NB4 (cell line): ENCODE data around the gene FANCG.
A peak's percentile ranks its signal among the peaks of the same experiment; 100 is the strongest.

Experiments used
- DNase-seq: peaks from one replicate; pipeline ENCODE4 v3.0.0; 2010; ENCODE audit warnings: low read depth
- H3K4me3 ChIP-seq: one replicate; pipeline ENCODE4 v1.5.1; 2011; ENCODE audit warnings: mild to moderate bottlenecking, low read depth, low read length, moderate library complexity
- CTCF ChIP-seq: IDR thresholded peaks from one replicate; pipeline ENCODE4 v1.5.1; 2012; ENCODE audit warnings: low read depth, low read length
- MAX ChIP-seq: IDR thresholded peaks from 2 replicates; pipeline ENCODE4 v1.6.1; 2011; ENCODE audit warnings: low read depth, low read length
- MYC ChIP-seq: IDR thresholded peaks from 2 replicates; pipeline ENCODE4 v1.6.1; 2011; ENCODE audit warnings: low read depth, low read length
- POLR2A ChIP-seq: IDR thresholded peaks from 2 replicates; pipeline ENCODE4 v1.6.1; 2011; ENCODE audit warnings: mild to moderate bottlenecking; ENCODE audit not compliant: insufficient read length; ENCODE audit errors: extremely low read depth

FANCG gene

GRCh38 chr9:35079426-35080341, at the start of gene FANCG:
FANCG (minus strand) TSS chr9:35079942; CDS start chr9:35079524, 418 bp downstream.
- DNase-seq = peak; percentile 99
- TF ChIP-seq MAX = peak; percentile 85
- TF ChIP-seq POLR2A = peak; percentile 86
- peak; percentile 75 for TF ChIP-seq MYC
- TF ChIP-seq CTCF = peak; percentile 1
- H3K4me3 ChIP-seq = peak within 1 kb of the TSS; percentile 96

- no peak overlapping the region for H3K4me3 ChIP-seq
- DNase-seq = peak; percentile 97
- TF ChIP-seq MAX (peak; percentile 42; the same call in 1 of the 2 replicates), CTCF (peak; percentile 99), MYC (peak; percentile 66), POLR2A (no peak)
Observed at GRCh38 chr9:35116898-35117551, 37.3 kb upstream of the FANCG start.

- TF ChIP-seq CTCF (no peak), MYC (no peak), MAX (no peak), POLR2A (no peak)
- H3K4me3 ChIP-seq = peak overlapping the region; percentile 68
- DNase-seq = no peak
Observed at GRCh38 chr9:35116539-35116897, 36.8 kb upstream of the FANCG start.

GRCh38 chr9:35115680-35116538, 36.2 kb upstream of the FANCG start, which contains the start of gene ATOSB:
ATOSB (minus strand) TSS chr9:35115862; CDS start chr9:35108274, 7,588 bp downstream.
- peak; percentile 78; the same call in 1 of the 2 replicates for TF ChIP-seq MYC
- TF ChIP-seq MAX = peak; percentile 99
- TF ChIP-seq CTCF = no peak
- TF ChIP-seq POLR2A = peak; percentile 45
- H3K4me3 ChIP-seq = peak within 1 kb of the TSS; percentile 68
- peak; percentile 99 for DNase-seq

- H3K4me3 ChIP-seq = peak overlapping the region; percentile 68
- no peak for TF ChIP-seq CTCF
- TF ChIP-seq MYC = peak; percentile 46; the same call in 1 of the 2 replicates
- DNase-seq = peak; percentile 100
Observed at GRCh38 chr9:35114840-35115628, 35.3 kb upstream of the FANCG start.
